ENCODE results near the gene SLC2A14. TPM values are rescaled to one million over a fixed set of nuclear protein-coding genes. Genes with fewer than 3 reads are reported as not detected.
"Not testable (repeated sequence)": the region's sequence is repeated elsewhere in the genome, so short reads cannot be mapped to it uniquely, and the experiment has no call there.

The SLC2A14 gene
- polyA plus RNA-seq, 1 donor (not counting 4 experiments of a cell fraction or from before 2014, with no cell fraction given), result 0.51 TPM

DNA sequence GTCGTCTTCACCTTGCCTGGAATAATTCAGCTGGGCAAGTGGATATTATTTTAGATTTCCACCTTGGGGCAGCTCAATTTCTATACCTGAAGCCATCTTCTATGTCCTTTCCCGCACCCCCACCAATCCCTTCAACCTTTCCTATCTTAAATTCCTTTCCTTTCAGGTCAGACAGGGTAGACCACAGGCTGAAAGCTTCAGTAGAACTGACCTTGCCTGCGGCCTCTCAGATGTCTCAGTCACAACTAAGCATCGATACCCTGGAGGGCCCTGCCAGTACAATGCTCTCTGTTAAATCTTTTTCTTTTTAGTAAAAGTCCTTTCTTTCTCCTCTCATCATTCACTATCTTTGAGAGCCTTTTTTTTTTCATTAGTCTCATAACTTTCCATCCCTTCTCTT lies 38.9 kb downstream of the SLC2A14 start:
- Histone ChIP-seq H3K4me1 (ENCODE audit: control insufficient read depth, extremely low read depth, insufficient read depth, low read length) (no peaks in the 10 kb centered on the region), H3K9me3 (ENCODE audit: control insufficient read depth, low read depth, low read length) (no peaks in the 10 kb centered on the region), H3K4me2 (ENCODE audit: control insufficient read depth, extremely low read depth, insufficient read depth, low read depth, low read length) (no peak overlapping the region), H3K79me2 (ENCODE audit: control insufficient read depth, insufficient read depth, low read length) (no peaks in the 10 kb centered on the region), H3K27ac (ENCODE audit: control insufficient read depth, insufficient read depth, low read length) (no peak overlapping the region), H3K9me1 (ENCODE audit: control insufficient read depth, extremely low read depth, insufficient read depth, low read length) (no peaks in the 10 kb centered on the region), H4K20me1 (ENCODE audit: control insufficient read depth, extremely low read depth, insufficient read depth, low read length) (no peaks in the 10 kb centered on the region), H3K9ac (ENCODE audit: control insufficient read depth, extremely low read depth, insufficient read depth, low read length) (no peak overlapping the region), H3K27me3 (ENCODE audit: control insufficient read depth, extremely low read depth, insufficient read depth, low read length) (no peaks in the 10 kb centered on the region), H3K4me3 (ENCODE audit: control insufficient read depth in 2 of 3, extremely low read depth in 1 of 3, insufficient read depth in 2 of 3, low read depth in 1 of 3, low read length in 3 of 3) (no peak overlapping the region), H2AFZ (ENCODE audit: control insufficient read depth, low read length) (no peak overlapping the region), H3K36me3 (ENCODE audit: control insufficient read depth in 2 of 2, extremely low read depth in 1 of 2, insufficient read depth in 2 of 2, low read length in 2 of 2) (no peaks in the 10 kb centered on the region)
- no peak for DNase-seq (ENCODE audit: low read depth, low spot score)
- TF ChIP-seq, protein P1, sequence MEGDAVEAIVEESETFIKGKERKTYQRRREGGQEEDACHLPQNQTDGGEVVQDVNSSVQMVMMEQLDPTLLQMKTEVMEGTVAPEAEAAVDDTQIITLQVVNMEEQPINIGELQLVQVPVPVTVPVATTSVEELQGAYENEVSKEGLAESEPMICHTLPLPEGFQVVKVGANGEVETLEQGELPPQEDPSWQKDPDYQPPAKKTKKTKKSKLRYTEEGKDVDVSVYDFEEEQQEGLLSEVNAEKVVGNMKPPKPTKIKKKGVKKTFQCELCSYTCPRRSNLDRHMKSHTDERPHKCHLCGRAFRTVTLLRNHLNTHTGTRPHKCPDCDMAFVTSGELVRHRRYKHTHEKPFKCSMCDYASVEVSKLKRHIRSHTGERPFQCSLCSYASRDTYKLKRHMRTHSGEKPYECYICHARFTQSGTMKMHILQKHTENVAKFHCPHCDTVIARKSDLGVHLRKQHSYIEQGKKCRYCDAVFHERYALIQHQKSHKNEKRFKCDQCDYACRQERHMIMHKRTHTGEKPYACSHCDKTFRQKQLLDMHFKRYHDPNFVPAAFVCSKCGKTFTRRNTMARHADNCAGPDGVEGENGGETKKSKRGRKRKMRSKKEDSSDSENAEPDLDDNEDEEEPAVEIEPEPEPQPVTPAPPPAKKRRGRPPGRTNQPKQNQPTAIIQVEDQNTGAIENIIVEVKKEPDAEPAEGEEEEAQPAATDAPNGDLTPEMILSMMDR (optimal IDR thresholded peaks at IDR 0.05 in 1 of 3, IDR thresholded peaks at IDR 0.05 in 1 of 3, conservative IDR thresholded peaks at IDR 0.05 in 1 of 3; ENCODE audit: extremely low read depth in 1 of 3, insufficient read depth in 2 of 3, low read length in 3 of 3), result no peak
- no peak for TF ChIP-seq EZH2 (IDR thresholded peaks at IDR 0.05; ENCODE audit: low read length)
- FAIRE-seq, result no peak
- dilution Hi-C loops (cut with MboI; ENCODE audit: extremely low pct_ligation_motif_present, low sequenced_read_pairs), result no loop called here

DNA sequence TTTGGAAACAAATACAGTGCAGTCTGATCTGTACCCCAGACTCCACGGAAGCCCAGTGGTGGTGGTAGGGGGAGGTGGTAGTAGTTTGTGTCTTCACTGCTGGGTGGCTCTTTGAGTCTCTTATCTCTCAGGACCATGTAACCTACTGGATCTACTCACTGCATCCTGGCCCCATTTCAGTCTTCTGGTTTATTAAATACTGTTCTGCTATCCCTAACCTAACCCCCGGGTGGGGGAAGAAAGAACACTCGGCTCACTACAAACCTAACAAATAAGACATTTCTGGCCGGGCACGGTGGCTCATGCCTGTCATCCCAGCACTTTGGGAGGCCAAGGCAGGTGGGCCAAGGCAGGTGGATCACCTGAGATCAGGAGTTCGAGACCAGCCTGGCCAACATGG lies 39.5 kb downstream of the SLC2A14 start:
- FAIRE-seq; dilution Hi-C loops (cut with MboI; ENCODE audit: extremely low pct_ligation_motif_present, low sequenced_read_pairs): not testable (repeated sequence)

GRCh38 chr12:7832059-7832696 lies 40.5 kb downstream of the SLC2A14 start:
- dilution Hi-C loops (cut with MboI; ENCODE audit: extremely low pct_ligation_motif_present, low sequenced_read_pairs), result no loop called here
- Histone ChIP-seq H3K27me3 (ENCODE audit: control insufficient read depth, extremely low read depth, insufficient read depth, low read length) (no peaks in the 10 kb centered on the region), H3K9me3 (ENCODE audit: control insufficient read depth, low read depth, low read length) (no peaks in the 10 kb centered on the region), H3K4me1 (ENCODE audit: control insufficient read depth, extremely low read depth, insufficient read depth, low read length) (no peaks in the 10 kb centered on the region), H3K4me3 (ENCODE audit: control insufficient read depth in 2 of 3, extremely low read depth in 1 of 3, insufficient read depth in 2 of 3, low read depth in 1 of 3, low read length in 3 of 3) (no peak overlapping the region), H2AFZ (ENCODE audit: control insufficient read depth, low read length) (peak overlapping the region; percentile 6), H3K36me3 (ENCODE audit: control insufficient read depth in 2 of 2, extremely low read depth in 1 of 2, insufficient read depth in 2 of 2, low read length in 2 of 2) (no peaks in the 10 kb centered on the region), H3K79me2 (ENCODE audit: control insufficient read depth, insufficient read depth, low read length) (no peaks in the 10 kb centered on the region), H3K4me2 (ENCODE audit: control insufficient read depth, extremely low read depth, insufficient read depth, low read depth, low read length) (no peak overlapping the region), H3K9ac (ENCODE audit: control insufficient read depth, extremely low read depth, insufficient read depth, low read length) (no peak overlapping the region), H3K9me1 (ENCODE audit: control insufficient read depth, extremely low read depth, insufficient read depth, low read length) (no peaks in the 10 kb centered on the region), H3K27ac (ENCODE audit: control insufficient read depth, insufficient read depth, low read length) (no peak overlapping the region), H4K20me1 (ENCODE audit: control insufficient read depth, extremely low read depth, insufficient read depth, low read length) (no peaks in the 10 kb centered on the region)
- FAIRE-seq (no peak), DNase-seq (ENCODE audit: low read depth, low spot score) (peak; percentile 17)
- TF ChIP-seq, protein P1 (optimal IDR thresholded peaks at IDR 0.05 in 1 of 3, IDR thresholded peaks at IDR 0.05 in 1 of 3, conservative IDR thresholded peaks at IDR 0.05 in 1 of 3; ENCODE audit: extremely low read depth in 1 of 3, insufficient read depth in 2 of 3, low read length in 3 of 3), result peak; percentile 43 to 69 (median 63)
- no peak for TF ChIP-seq EZH2 (IDR thresholded peaks at IDR 0.05; ENCODE audit: low read length)

More for the DNA sequence above, 39.5 kb downstream of the SLC2A14 start:
- not testable (repeated sequence) for DNase-seq (ENCODE audit: low read depth, low spot score); H3K4me3 ChIP-seq (ENCODE audit: control insufficient read depth in 2 of 3, extremely low read depth in 1 of 3, insufficient read depth in 2 of 3, low read depth in 1 of 3, low read length in 3 of 3); H3K9ac ChIP-seq (ENCODE audit: control insufficient read depth, extremely low read depth, insufficient read depth, low read length); H3K9me3 ChIP-seq (ENCODE audit: control insufficient read depth, low read depth, low read length); H3K9me1 ChIP-seq (ENCODE audit: control insufficient read depth, extremely low read depth, insufficient read depth, low read length); H2AFZ ChIP-seq (ENCODE audit: control insufficient read depth, low read length); H4K20me1 ChIP-seq (ENCODE audit: control insufficient read depth, extremely low read depth, insufficient read depth, low read length); H3K27ac ChIP-seq (ENCODE audit: control insufficient read depth, insufficient read depth, low read length); H3K36me3 ChIP-seq (ENCODE audit: control insufficient read depth in 2 of 2, extremely low read depth in 1 of 2, insufficient read depth in 2 of 2, low read length in 2 of 2); H3K4me1 ChIP-seq (ENCODE audit: control insufficient read depth, extremely low read depth, insufficient read depth, low read length); H3K79me2 ChIP-seq (ENCODE audit: control insufficient read depth, insufficient read depth, low read length); H3K4me2 ChIP-seq (ENCODE audit: control insufficient read depth, extremely low read depth, insufficient read depth, low read depth, low read length); H3K27me3 ChIP-seq (ENCODE audit: control insufficient read depth, extremely low read depth, insufficient read depth, low read length)

DNA sequence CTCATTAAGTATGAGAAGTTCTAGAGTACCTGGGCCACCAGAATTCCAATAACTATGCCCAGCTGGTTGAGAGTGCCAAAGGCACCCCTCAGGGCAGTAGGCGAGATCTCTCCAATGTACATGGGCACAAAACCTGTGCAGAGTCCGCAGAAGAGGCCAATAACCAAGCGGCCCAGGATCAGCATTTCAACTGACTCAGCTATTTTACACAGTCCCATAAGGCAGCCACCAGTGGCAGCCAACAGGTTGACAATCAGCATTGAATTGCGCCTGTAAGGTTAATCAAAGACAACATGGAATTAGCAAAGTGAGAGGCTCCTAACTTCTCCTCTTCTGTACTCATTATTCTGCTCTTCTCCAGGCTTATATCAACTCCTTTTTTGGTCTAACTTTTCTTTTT lies 43.0 kb downstream of the SLC2A14 start:
- H3K4me2 ChIP-seq (ENCODE audit: control insufficient read depth, extremely low read depth, insufficient read depth, low read depth, low read length); H2AFZ ChIP-seq (ENCODE audit: control insufficient read depth, low read length); H3K27ac ChIP-seq (ENCODE audit: control insufficient read depth, insufficient read depth, low read length); H3K9me1 ChIP-seq (ENCODE audit: control insufficient read depth, extremely low read depth, insufficient read depth, low read length); H4K20me1 ChIP-seq (ENCODE audit: control insufficient read depth, extremely low read depth, insufficient read depth, low read length); H3K27me3 ChIP-seq (ENCODE audit: control insufficient read depth, extremely low read depth, insufficient read depth, low read length); H3K4me1 ChIP-seq (ENCODE audit: control insufficient read depth, extremely low read depth, insufficient read depth, low read length); H3K79me2 ChIP-seq (ENCODE audit: control insufficient read depth, insufficient read depth, low read length); H3K9me3 ChIP-seq (ENCODE audit: control insufficient read depth, low read depth, low read length); dilution Hi-C loops (cut with MboI; ENCODE audit: extremely low pct_ligation_motif_present, low sequenced_read_pairs); H3K36me3 ChIP-seq (ENCODE audit: control insufficient read depth in 2 of 2, extremely low read depth in 1 of 2, insufficient read depth in 2 of 2, low read length in 2 of 2); FAIRE-seq; DNase-seq (ENCODE audit: low read depth, low spot score); H3K9ac ChIP-seq (ENCODE audit: control insufficient read depth, extremely low read depth, insufficient read depth, low read length); H3K4me3 ChIP-seq (ENCODE audit: control insufficient read depth in 2 of 3, extremely low read depth in 1 of 3, insufficient read depth in 2 of 3, low read depth in 1 of 3, low read length in 3 of 3): not testable (repeated sequence)
